HG02571 (cell line): ENCODE measurements around the gene DENND1A.

ENCODE experiments used
- ATAC-seq: cut with Tn5 transposase; IDR thresholded peaks from one replicate; pipeline ENCODE4 v1.9.1; 2021; ENCODE audit warnings: mild to moderate bottlenecking, moderate library complexity; ENCODE audit not compliant: unreplicated experiment

The DENND1A gene

DNA sequence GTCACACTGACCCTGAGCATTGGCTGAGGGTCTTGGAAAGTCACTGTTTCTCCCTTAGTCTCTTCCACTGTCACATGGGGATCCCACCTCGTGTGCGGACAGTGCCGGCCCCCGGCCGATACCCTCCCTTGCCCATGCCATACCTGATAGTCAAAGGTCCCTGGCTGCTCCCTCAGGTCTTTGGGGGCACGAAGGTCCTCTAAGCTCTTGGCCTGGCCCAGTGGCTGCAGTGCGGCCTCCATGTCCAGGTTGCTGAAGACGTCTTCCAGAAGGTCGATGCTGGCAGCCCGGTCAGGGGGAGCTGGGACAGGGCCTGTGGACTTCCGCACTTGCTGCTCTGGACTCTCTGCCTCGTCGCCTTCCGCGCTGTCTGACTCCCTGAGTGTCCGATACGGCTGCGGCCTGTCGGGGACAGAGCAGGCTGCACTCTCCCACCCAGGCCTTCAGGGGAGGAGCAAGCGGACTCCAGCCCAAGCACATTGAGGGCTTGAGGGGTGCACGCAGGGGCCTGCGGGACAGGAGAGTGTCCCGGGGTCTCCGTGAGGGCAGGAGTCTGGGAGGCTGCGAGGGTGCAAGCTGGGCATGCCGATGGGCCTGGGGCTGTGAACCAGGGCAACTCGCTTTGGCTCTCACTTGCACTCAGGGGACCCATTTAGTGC lies 546.3 kb downstream of the DENND1A start:
- no peak for ATAC-seq

DNA sequence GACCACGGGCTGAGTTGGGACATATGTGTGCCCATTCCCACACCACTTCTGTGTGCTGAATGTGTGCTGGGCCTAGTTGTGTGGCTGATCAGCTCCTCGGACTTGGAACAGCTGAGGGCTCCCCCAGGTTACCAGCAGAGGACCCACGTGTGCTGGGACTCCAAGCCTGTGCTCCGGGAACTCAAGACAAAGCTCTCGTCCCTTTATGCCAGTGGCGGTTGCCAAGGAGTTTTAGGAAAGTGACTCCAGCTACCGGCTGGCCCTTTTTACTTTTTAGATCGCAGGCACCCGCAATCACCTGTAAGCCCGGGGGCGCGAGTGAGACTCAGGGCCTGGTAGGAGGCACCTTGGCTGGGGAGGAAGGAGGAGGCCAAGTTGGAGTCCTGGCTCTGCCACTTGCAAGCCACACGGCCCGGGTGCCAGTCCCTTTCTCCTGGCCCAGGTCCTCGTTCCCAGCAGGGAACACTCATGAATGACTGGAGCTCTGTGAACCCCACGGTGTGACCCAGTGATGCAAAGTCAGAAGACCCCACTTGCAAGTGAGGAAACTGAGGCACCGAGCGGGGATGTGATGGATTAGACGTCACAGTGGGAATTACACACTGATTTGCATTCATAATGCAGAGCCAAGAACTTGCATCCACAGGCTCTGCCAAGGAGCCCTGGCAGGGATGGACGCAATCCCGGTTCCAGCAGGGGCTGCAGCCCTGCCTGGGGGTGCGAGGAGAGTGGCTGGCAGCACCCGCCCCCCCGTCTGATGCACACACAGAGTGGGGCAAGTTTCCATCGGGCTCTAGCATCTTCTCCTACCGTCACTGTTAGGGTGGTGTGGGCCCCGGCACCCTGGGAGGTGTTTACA lies 547.0 kb downstream of the DENND1A start:
- no peak for ATAC-seq

DNA sequence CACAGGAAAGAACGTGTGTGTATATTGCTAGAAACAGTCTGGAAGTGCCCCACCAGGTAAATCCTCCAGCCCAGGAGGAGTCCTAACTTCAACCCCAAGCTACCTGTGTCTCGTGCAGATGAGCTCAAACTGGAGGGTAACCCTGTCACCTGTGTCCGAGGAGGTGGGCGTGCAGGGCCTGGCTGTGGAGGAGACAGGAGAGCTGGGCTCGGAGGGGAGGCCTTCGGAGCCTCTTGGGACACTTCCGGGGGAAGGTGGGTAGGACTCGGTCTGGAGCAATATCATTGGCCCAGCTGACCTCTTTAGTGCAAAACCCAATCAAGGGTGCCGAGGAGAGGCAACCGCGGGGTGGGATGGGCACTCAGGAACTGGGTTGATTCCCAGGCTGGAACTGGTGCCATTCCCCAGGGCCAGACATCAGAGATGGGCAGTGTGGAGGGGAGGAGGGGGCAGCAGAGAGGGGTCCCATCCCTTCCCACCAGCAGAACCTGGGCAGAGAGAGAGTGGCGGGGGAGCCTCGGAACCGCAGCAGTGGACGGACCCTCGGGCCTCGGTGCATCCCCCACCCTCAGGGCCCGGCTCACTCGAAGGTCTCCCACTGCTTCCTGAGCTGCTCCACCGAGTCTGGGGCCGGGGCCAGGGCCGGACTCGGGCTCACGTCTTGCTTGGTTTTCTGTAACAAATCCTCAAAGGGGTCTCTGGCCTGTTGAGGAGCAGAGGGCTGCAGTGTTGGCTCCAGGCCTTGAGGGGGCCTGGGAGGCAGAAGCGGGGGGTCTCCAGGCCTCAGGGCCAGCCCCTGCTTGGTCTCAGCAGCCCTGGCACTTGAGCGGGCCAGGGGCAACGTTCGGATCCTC lies 548.8 kb downstream of the DENND1A start:
- ATAC-seq = no peak

DNA sequence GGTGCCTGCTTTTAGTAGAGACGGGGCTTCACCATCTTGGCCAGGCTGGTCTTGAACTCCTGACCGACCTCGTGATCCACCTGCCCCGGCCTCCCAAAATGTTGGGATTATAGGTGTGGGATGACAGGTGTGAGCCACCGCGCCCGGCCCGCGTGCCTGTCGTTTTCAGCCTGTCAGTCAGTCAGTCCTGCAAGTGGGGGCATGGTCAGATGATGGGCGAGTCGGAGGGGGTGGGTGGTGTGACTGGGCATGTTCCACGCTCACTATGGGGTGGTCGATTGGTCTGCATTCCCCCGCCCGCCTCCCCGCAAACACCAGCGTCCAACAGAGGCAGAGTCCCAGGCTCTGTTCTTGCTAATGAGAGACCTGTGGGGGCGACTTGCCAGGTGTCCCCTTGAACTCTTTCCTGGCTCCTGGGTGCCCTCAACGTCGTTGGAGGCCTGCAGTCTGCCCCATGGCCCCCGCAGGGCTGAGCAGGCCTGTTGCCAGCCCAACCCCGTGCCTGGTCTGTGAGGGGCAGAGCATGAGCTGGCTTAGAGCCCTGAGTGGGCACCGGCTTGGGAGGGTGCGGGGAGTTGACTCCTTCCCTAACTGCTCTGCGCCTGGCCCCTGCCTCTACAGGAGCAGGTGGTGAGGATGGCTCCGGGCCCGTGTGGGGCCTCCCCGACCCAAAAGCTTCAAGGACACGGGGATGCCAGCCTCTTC lies 550.8 kb downstream of the DENND1A start:
- no peak for ATAC-seq

DNA sequence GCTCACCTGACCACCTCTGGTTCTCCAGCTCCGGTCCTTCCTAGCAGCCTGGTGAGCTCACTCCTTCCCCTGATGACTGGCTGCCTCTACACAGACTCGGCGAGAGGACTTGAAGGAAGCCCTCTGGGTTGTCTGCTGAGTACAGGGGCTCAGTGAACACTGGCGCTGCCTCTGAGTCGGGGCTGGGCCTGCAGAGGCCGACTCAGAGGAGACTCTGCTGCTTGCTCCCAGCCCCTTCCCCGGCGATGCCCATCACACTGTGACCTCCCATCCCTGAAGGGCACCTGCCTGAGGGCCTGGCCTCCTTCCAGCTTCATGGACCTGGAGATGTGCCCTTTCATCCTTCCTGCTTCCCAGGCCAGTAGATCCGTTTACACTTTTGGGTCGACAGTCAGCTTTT lies 551.9 kb downstream of the DENND1A start:
- ATAC-seq = no peak

DNA sequence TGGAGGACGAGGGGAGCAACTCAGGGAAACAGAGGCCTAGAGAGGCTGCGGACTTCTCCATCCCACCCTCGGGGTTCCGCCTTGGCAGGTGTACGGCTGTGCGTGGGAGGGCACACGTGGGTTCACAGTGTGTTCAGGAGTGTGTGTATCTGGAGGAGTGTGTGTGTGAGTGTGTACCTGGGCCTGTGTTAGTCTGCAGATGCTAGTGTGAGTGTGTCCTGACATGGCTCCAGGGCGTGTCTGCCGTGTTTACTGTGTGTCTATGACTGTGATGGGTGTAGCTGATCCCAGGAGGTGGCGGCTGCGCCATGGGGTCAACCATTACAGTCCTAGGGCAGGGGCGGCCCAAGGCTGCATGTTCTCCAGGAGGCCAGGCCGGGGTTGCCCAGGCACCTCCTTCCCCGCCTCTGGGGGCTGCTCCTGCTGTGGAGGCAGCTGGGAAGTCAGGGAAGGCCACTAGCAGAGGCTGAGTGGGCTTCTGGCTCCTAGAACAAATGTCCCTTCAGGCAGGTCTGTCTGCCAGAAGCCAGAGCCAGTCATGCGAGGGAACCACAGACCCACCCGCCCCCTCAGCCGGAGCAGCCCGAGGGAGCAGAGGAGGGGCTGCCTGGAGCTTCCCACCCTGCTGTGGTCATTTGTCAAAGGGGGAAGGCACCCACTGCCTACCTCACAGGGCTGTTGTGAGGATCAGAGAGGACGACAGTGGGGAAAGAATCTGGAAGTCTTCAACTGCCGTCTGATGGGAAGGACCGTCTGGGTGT lies 552.5 kb downstream of the DENND1A start:
- no peak for ATAC-seq

DNA sequence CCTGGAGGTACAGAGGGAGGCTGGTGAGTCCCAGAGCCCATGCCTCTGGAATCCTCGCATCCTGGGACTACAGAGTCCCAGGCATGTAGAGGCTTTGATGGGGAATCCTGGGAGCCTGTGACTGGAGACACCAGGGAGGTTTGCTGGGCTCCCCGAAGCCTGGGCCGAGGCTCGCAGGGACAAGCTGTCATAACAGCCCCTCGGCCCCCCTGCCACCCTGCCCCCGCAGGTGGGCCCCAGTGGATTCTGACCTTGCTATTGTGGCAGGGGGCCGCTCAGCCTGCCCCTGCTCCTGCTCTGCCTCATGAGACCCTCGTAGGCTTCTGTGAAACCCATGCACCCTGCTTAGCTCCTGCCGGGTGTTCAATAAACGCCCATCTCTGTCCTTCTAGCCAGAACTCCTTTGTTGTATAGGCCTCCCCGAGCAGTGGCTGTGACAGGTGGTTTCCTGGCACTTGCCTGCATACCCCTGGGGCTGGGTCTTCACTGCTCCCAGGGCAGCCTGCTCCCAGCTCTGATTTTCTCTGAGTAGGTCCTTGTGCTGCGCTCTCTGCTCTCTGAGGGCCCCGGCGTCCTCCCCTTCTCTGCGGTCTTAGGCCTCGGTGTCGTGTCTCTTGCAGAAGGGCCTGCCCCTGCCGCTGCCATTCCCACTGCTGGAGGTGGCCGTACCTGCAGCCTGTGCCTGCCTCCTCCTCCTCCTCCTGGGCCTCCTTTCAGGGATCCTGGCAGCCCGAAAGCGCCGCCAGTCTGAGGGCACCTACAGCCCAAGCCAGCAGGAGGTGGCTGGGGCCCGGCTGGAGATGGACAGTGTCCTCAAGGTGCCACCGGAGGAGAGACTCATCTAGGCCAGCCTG lies 553.5 kb downstream of the DENND1A start:
- no peak for ATAC-seq

DNA sequence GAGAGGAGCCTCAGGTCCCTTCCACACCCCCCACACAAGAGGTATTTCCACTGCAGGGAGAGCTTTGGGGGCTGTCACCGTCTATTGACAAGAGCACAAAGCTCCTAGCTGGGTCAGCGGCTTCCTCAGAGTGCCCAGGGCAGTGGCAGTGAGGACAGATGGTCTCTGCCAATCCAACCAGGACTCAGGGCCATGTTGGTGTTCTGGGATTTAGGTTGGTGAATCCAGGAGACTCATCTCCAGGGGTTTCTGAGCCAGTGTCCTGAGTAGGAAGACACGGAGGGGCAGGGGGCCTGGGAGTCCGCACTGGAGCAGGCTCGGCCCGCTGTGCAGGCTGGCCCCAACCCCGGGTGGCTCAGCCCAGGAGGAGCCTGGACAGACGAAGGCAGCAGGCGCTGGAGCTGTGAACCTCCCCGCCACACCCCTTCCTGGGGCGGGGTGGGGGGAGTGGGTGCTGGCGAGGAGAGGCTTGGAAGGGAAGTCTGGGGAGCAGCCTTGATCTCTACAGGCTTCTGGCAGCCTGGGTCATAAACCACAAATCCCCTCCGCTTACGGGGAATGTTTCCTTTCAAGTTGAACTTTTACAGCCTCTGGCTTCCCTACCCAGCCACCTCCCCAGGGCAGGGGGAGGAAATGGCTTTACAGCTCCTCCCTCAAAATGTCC lies 554.3 kb downstream of the DENND1A start:
- ATAC-seq = no peak

DNA sequence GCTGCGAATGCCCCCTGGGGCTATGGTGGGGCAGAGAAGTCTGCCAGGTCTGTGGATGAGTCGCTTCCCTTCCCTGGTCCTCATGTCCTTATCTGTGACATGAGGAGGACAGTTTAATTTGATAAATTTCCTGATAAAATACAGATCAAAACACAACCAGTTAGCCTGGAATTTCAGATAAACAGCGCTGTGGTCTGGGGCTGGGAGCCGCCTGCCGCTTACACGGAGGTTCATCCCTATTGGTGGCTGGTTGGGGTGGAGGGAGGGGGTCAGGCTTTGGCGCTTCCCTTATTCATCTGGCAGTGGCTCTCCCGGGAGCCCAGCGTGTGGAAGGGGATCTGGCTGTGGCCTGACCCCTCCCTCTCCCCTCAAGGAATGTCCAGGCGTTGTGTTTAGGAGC lies 556.0 kb downstream of the DENND1A start:
- ATAC-seq = no peak

DNA sequence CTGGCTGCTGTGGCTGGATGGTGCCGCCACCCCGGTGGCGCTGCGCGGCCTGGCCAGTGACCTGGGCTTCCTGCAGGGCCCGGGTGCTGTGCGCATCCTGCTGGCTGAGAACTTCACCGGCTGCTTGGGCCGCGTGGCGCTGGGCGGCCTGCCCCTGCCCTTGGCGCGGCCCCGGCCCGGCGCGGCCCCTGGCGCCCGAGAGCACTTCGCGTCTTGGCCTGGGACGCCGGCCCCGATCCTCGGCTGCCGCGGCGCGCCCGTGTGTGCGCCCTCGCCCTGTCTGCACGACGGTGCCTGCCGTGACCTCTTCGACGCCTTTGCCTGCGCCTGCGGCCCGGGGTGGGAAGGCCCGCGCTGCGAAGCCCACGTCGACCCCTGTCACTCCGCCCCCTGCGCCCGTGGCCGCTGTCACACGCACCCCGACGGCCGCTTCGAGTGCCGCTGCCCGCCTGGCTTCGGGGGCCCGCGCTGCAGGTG lies 556.4 kb downstream of the DENND1A start:
- no peak for ATAC-seq

DNA sequence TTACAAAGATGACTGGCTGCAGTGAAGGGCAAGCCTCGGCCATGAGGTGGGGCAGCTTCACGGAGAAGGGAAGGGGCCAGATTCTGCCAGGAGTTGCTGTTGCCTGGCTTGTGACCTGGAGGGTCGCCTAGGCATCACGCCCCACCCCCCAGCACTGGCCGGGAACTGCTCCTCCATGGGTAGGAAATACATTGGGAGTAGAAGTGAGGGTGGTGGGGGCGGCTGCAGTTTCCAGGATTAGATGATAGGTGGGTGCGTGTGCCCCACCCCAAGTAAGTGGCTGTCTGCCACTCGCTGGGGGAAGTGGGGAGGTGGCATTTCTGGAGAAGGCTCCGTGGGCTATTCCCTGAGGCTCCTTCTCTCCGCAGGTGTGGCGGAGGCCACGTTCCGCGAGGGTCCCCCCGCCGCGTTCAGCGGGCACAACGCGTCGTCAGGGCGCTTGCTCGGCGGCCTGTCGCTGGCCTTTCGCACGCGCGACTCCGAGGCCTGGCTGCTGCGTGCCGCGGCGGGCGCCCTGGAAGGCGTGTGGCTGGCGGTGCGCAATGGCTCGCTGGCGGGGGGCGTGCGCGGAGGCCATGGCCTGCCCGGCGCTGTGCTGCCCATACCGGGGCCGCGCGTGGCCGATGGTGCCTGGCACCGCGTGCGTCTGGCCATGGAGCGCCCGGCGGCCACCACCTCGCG lies 557.0 kb downstream of the DENND1A start:
- ATAC-seq = no peak

DNA sequence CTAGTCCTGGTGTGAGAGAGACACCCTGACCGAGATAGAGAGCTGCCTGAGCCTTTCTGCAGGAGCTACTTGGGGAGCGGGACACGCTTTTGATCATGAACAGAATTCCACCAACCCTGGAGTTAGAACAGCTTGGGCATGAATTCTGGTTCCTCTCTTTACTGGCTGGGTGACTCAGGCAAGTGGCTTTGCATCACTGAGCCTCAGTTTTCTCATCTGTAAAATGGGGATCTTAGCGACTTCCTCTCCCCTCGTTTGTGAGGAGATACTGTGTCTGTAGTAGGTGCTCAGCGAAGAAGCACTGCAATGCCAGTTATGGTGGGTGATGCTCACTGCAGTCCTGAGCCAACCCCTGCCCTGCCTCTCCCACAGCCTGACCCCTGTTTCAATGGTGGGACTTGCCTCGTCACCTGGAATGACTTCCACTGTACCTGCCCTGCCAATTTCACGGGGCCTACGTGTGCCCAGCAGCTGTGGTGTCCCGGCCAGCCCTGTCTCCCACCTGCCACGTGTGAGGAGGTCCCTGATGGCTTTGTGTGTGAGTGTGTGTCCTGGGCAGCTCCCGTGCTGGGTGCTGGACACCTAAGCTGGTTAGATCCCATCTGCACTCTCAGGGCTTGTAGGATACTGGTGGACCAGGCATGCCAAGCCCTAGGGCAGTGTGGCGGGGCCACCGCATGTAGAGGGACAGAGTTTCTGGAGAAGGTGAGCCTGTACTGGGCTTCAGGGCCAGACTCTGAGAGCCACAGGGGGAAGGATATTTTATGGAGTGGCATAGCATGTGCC lies 557.9 kb downstream of the DENND1A start:
- no peak for ATAC-seq

DNA sequence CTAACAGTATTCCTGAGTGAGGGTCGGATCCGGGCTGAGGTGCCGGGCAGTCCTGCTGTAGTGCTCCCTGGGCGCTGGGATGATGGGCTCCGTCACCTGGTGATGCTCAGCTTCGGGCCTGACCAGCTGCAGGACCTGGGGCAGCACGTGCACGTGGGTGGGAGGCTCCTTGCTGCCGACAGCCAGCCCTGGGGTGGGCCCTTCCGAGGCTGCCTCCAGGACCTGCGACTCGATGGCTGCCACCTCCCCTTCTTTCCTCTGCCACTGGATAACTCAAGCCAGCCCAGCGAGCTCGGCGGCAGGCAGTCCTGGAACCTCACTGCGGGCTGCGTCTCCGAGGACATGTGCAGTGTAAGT lies 558.7 kb downstream of the DENND1A start:
- ATAC-seq = no peak

DNA sequence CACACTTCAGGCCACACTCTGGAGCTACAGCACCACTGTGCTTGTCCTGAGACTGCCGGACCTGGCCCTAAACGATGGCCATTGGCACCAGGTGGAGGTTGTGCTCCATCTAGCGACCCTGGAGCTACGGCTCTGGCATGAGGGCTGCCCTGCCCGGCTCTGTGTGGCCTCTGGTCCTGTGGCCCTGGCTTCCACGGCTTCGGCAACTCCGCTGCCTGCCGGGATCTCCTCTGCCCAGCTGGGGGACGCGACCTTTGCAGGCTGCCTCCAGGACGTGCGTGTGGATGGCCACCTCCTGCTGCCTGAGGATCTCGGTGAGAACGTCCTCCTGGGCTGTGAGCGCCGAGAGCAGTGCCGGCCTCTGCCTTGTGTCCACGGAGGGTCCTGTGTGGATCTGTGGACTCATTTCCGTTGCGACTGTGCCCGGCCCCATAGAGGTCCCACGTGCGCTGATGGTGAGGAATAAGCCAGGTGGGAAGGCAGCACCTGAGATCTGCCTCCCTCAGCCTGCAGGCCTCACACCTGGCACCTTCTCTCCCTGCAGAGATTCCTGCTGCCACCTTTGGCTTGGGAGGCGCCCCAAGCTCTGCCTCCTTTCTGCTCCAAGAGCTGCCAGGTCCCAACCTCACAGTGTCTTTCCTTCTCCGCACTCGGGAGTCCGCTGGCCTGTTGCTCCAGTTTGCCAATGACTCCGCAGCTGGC lies 559.2 kb downstream of the DENND1A start:
- no peak for ATAC-seq

DNA sequence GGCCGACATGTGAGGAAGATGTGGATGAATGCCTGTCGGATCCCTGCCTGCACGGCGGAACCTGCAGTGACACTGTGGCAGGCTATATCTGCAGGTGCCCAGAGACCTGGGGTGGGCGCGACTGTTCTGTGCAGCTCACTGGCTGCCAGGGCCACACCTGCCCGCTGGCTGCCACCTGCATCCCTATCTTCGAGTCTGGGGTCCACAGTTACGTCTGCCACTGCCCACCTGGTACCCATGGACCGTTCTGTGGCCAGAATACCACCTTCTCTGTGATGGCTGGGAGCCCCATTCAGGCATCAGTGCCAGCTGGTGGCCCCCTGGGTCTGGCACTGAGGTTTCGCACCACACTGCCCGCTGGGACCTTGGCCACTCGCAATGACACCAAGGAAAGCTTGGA lies 559.8 kb downstream of the DENND1A start:
- ATAC-seq = no peak

DNA sequence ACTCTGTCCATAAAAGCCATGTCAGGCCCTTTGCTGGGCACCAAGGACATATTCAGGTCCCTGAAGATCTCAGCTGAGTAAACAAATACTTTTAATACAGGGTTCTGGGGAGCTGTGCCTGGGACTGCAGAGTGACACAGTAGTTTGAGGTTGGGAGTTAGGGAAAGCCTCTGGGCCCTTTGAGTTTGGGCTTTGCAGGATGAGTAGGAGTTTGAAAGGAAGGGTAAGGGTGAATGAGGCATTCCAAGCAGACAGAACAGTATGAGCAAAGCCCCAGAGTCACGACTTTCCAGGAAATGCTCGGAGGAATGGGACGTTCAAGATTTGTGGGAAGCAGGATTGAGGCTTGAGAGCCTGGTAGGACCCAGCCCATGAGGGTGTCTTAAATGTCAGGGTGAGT lies 560.6 kb downstream of the DENND1A start:
- no peak for ATAC-seq
